SK-N-SH (cell line): ENCODE data around the gene UBN1. TPM values are rescaled to one million over a fixed set of nuclear protein-coding genes. Genes with fewer than 3 reads are reported as not detected.

Source experiments
- CTCF ChIA-PET: fragments of 300-600, 350-600 bp; formaldehyde crosslinking; extraction: SDS; loops from one replicate; lab custom pipeline; 2021; lab: Yijun Ruan, JAX
- POLR2A ChIA-PET: fragments of 350-600 bp; sonication (Branson Sonifier 250); formaldehyde crosslinking; extraction: SDS; loops from one replicate; lab custom pipeline; 2020; ENCODE audit warnings: antibody characterized with exemption, inconsistent platforms; lab: Yijun Ruan, JAX
- DNase-seq: peaks from one replicate; pipeline ENCODE4 v3.0.0; 2012
- H2AFZ ChIP-seq: fragments of 200-600 bp; sonication (generic); 2 replicates; pipeline ENCODE4 v1.8.1; 2016; ENCODE audit warnings: antibody characterized with exemption, mild to moderate bottlenecking, low read depth
- H3F3A ChIP-seq: fragments of 200-600 bp; sonication (generic); replicated peaks from 2 replicates; pipeline ENCODE3; 2016; ENCODE audit warnings: antibody characterized with exemption, mild to moderate bottlenecking; ENCODE audit not compliant: insufficient read depth
- H3K27ac ChIP-seq, 2 experiments: fragments of 200-500 bp in 1 of 2; fragments of 200-600 bp in 1 of 2; sonication (Bioruptor generic) in 1 of 2; sonication (generic), shearing (Covaris generic) in 1 of 2; 2 replicates each; pipeline versions ENCODE4 v1.5.1 to v1.6.1; 2014 to 2016; ENCODE audit warnings: low read depth in 2 of 2, inconsistent platforms in 1 of 2, low read length in 1 of 2, mild to moderate bottlenecking in 1 of 2, mixed read lengths in 1 of 2
- H3K27me3 ChIP-seq: fragments of 200-600 bp; sonication (generic), shearing (Covaris generic); 2 replicates; pipeline ENCODE4 v1.6.1; 2016; ENCODE audit warnings: mixed run types; ENCODE audit not compliant: insufficient read depth
- H3K36me3 ChIP-seq, 2 experiments: fragments of 200-500 bp in 1 of 2; fragments of 200-600 bp in 1 of 2; sonication (Bioruptor generic) in 1 of 2; sonication (generic) in 1 of 2; replicated peaks in 1 of 2; 2 replicates each; pipeline versions ENCODE3 to v1.5.1; 2014 to 2016; ENCODE audit warnings: low read length in 1 of 2, mild to moderate bottlenecking in 1 of 2; ENCODE audit not compliant: insufficient read depth in 2 of 2, control insufficient read depth in 1 of 2
- H3K4me1 ChIP-seq, 2 experiments: fragments of 200-500 bp in 1 of 2; fragments of 200-600 bp in 1 of 2; sonication (Bioruptor generic) in 1 of 2; sonication (generic), shearing (Covaris generic) in 1 of 2; 2 replicates each; pipeline versions ENCODE4 v1.5.1 to v1.6.1; 2014 to 2016; ENCODE audit warnings: low read depth in 1 of 2, low read length in 1 of 2, mixed run types in 1 of 2; ENCODE audit not compliant: insufficient read depth in 2 of 2, control insufficient read depth in 1 of 2
- H3K4me2 ChIP-seq: fragments of 200-600 bp; sonication (generic), shearing (Covaris generic); 2 replicates; pipeline ENCODE4 v1.6.1; 2017; ENCODE audit warnings: mixed run types
- H3K4me3 ChIP-seq, 2 experiments: fragments of 200-500 bp in 1 of 2; fragments of 200-600 bp in 1 of 2; sonication (Bioruptor generic) in 1 of 2; sonication (generic), shearing (Covaris generic) in 1 of 2; 2 replicates each; pipeline versions ENCODE4 v1.5.1 to v1.8.1; 2014 to 2016; ENCODE audit warnings: low read depth in 2 of 2, inconsistent platforms in 1 of 2, low read length in 1 of 2, mild to moderate bottlenecking in 1 of 2, mixed read lengths in 1 of 2, moderate library complexity in 1 of 2
- H3K79me2 ChIP-seq: fragments of 200-600 bp; sonication (generic); 2 replicates; pipeline ENCODE4 v1.8.1; 2017; ENCODE audit warnings: mild to moderate bottlenecking; ENCODE audit not compliant: insufficient read depth
- H3K9ac ChIP-seq: fragments of 200-600 bp; sonication (generic); 2 replicates; pipeline ENCODE4 v1.6.1; 2017; ENCODE audit warnings: mixed run types
- H3K9me2 ChIP-seq: fragments of 200-600 bp; sonication (generic); 2 replicates; pipeline ENCODE4 v1.6.1; 2017; ENCODE audit warnings: mixed run types
- H3K9me3 ChIP-seq: fragments of 200-600 bp; sonication (generic); 2 replicates; pipeline ENCODE4 v1.6.1; 2017; ENCODE audit warnings: mixed run types, mild to moderate bottlenecking, moderate library complexity
- H4K20me1 ChIP-seq: fragments of 200-600 bp; sonication (generic); 2 replicates; pipeline ENCODE4 v1.6.1; 2017; ENCODE audit warnings: mild to moderate bottlenecking, mixed run types; ENCODE audit not compliant: insufficient read depth
- CHD2 ChIP-seq: fragments of 150-350 bp; IDR thresholded peaks from 2 replicates; pipeline ENCODE4 v1.6.1; 2018; ENCODE audit warnings: low read length; ENCODE audit not compliant: partially characterized antibody
- EP300 ChIP-seq, 2 experiments: IDR thresholded peaks; 2 replicates each; pipeline versions ENCODE4 v1.4.0 to v1.6.1; 2012; ENCODE audit warnings: borderline replicate concordance in 1 of 2, low read depth in 1 of 2, low read length in 1 of 2
- FOSL2 ChIP-seq: IDR thresholded peaks from 2 replicates; pipeline ENCODE4 v1.4.0; 2012; ENCODE audit warnings: low read depth, mild to moderate bottlenecking, moderate library complexity, borderline replicate concordance
- GATA2 ChIP-seq: sonication (generic); formaldehyde crosslinking; IDR thresholded peaks from 2 replicates; pipeline ENCODE4 v1.5.0; 2020; ENCODE audit warnings: mild to moderate bottlenecking, missing genetic modification reagents
- MXI1 ChIP-seq: IDR thresholded peaks from 2 replicates; pipeline ENCODE4 v1.6.1; 2012; ENCODE audit warnings: mild to moderate bottlenecking, low read depth, low read length, improper control_type of control experiment
- NFIC ChIP-seq: IDR thresholded peaks from 2 replicates; pipeline ENCODE4 v1.4.0; 2012; ENCODE audit warnings: borderline replicate concordance
- NRF1 ChIP-seq: IDR thresholded peaks from 2 replicates; pipeline ENCODE4 v1.6.1; 2012; ENCODE audit warnings: low read depth, mild to moderate bottlenecking, low read length
- PBX3 ChIP-seq: IDR thresholded peaks from 2 replicates; pipeline ENCODE4; 2012
- POLR2AphosphoS5 ChIP-seq: IDR thresholded peaks from 2 replicates; pipeline ENCODE4 v1.6.1; 2012; ENCODE audit warnings: low read depth, low read length
- RAD21 ChIP-seq: IDR thresholded peaks from 2 replicates; pipeline ENCODE4 v1.6.1; 2012; ENCODE audit warnings: mild to moderate bottlenecking, low read length
- SIN3A ChIP-seq: IDR thresholded peaks from 2 replicates; pipeline ENCODE4 v1.6.1; 2012; ENCODE audit warnings: low read depth, mild to moderate bottlenecking, low read length, moderate library complexity, borderline replicate concordance
- TAF1 ChIP-seq: IDR thresholded peaks from 2 replicates; pipeline ENCODE4 v1.6.1; 2012; ENCODE audit warnings: low read depth, mild to moderate bottlenecking, low read length, moderate library complexity, borderline replicate concordance
- TEAD4 ChIP-seq: IDR thresholded peaks from 2 replicates; pipeline ENCODE4 v1.4.0; 2012; ENCODE audit warnings: mild to moderate bottlenecking, borderline replicate concordance; ENCODE audit not compliant: insufficient read depth
- USF1 ChIP-seq: IDR thresholded peaks from 2 replicates; pipeline ENCODE4 v1.4.0; 2012; ENCODE audit warnings: low read depth, borderline replicate concordance
- USF2 ChIP-seq: fragments of 150-350 bp; IDR thresholded peaks from 2 replicates; pipeline ENCODE4 v1.6.1; 2017; ENCODE audit warnings: antibody characterized with exemption, low read length, low read depth, borderline replicate concordance
- WGBS: methylation state at CpG from one replicate; pipeline ENCODE4 v1.1.6; 2017; ENCODE audit warnings: low lambda C conversion rate; 5-methylcytosine and 5-hydroxymethylcytosine counted together
- polyA plus RNA-seq, 3 experiments: library from polyadenylated mRNA; depleted of rRNA; stranded (reverse); fragments of >200 nt; gene quantifications; 2 replicates each; pipeline ENCODE4 v1.2.3, GENCODE V29; 2012

The UBN1 gene
- polyA plus RNA-seq, 1 of the 3 experiments (the other 2 are of a cell fraction) = 10.9 TPM

- ChIA-PET POLR2A (no interaction called here), CTCF (interaction anchor here (1.0 kb wide), 1 partner anchor 14 kb away, joined by 3 read pairs; no protein-coding TSS in a partner anchor)
- Histone ChIP-seq H3K4me1 (no peaks in the 10 kb centered on the region), H3K27ac (no peak overlapping the region), H2AFZ (no peak overlapping the region), H3K9me2 (no peaks in the 10 kb centered on the region), H3K4me3 (no peak overlapping the region), H3K9me3 (no peaks in the 10 kb centered on the region), H3K79me2 (peaks cover 51% of the 10 kb centered on the region), H3K27me3 (no peaks in the 10 kb centered on the region), H4K20me1 (peaks cover 27% of the 10 kb centered on the region), H3K9ac (no peak overlapping the region), H3F3A (no peaks in the 10 kb centered on the region), H3K36me3 (peaks cover 17 to 59% of the 10 kb centered on the region in 2 experiments), H3K4me2 (no peak overlapping the region)
- TF ChIP-seq GATA2 (CRISPR knock-in tag) = no peak
- TF ChIP-seq PBX3 = no peak
- no peak for TF ChIP-seq TEAD4
- no peak for TF ChIP-seq TAF1
- no peak for TF ChIP-seq CHD2
- no peak for TF ChIP-seq USF1
- no peak for TF ChIP-seq RAD21
- no peak for TF ChIP-seq POLR2AphosphoS5
- no peak for TF ChIP-seq MXI1
- no peak for TF ChIP-seq NRF1
- no peak for TF ChIP-seq FOSL2
- no peak for TF ChIP-seq SIN3A
- WGBS = 83% methylated on average over 12 of the region's 13 CpGs
- no peak for DNase-seq
These were observed 22.0 kb downstream of the UBN1 start for GRCh38 chr16:4869147-4869805.

GRCh38 chr16:4870138-4870671, 22.9 kb downstream of the UBN1 start:
- no peaks in the 10 kb centered on the region for H3K4me1 ChIP-seq
- no peak overlapping the region for H3K9ac ChIP-seq
- H3K4me3 ChIP-seq = no peak overlapping the region
- POLR2A ChIA-PET = interaction anchor here (0.8 kb wide), 1 partner anchor 25 kb away, joined by 3 read pairs; no protein-coding TSS in a partner anchor
- H2AFZ ChIP-seq = no peak overlapping the region
- H3K9me3 ChIP-seq = no peaks in the 10 kb centered on the region
- no peaks in the 10 kb centered on the region for H3F3A ChIP-seq
- peaks cover 24% of the 10 kb centered on the region for H4K20me1 ChIP-seq
- H3K4me2 ChIP-seq = no peak overlapping the region
- CTCF ChIA-PET = interaction anchor here (1.0 kb wide), 1 partner anchor 15 kb away, joined by 3 read pairs; no protein-coding TSS in a partner anchor
- H3K27ac ChIP-seq = no peak overlapping the region
- TF ChIP-seq CHD2 (no peak), GATA2 (CRISPR knock-in tag) (no peak), NFIC (no peak), EP300 (IDR thresholded peaks at IDR 0.05; ENCODE audit: borderline replicate concordance in 1 of 2, low read depth in 1 of 2, low read length in 1 of 2) (no peak), USF2 (no peak), RAD21 (no peak)
- no peaks in the 10 kb centered on the region for H3K27me3 ChIP-seq
- H3K79me2 ChIP-seq = peaks cover 41% of the 10 kb centered on the region
- 95% methylated on average over 13 of the region's 21 CpGs for WGBS
- H3K36me3 ChIP-seq = peaks cover 20 to 65% of the 10 kb centered on the region in 2 experiments
- DNase-seq = no peak
- no peaks in the 10 kb centered on the region for H3K9me2 ChIP-seq
